NB4 (cell line): ENCODE data around the gene NECAB3.

Experiments used
- CTCF ChIP-seq: IDR thresholded peaks from one replicate; pipeline ENCODE4 v1.5.1; 2012; ENCODE audit warnings: low read depth, low read length
- MAX ChIP-seq: IDR thresholded peaks from 2 replicates; pipeline ENCODE4 v1.6.1; 2011; ENCODE audit warnings: low read depth, low read length
- MYC ChIP-seq: IDR thresholded peaks from 2 replicates; pipeline ENCODE4 v1.6.1; 2011; ENCODE audit warnings: low read depth, low read length
- POLR2A ChIP-seq: IDR thresholded peaks from 2 replicates; pipeline ENCODE4 v1.6.1; 2011; ENCODE audit warnings: mild to moderate bottlenecking; ENCODE audit not compliant: insufficient read length; ENCODE audit errors: extremely low read depth

DNA sequence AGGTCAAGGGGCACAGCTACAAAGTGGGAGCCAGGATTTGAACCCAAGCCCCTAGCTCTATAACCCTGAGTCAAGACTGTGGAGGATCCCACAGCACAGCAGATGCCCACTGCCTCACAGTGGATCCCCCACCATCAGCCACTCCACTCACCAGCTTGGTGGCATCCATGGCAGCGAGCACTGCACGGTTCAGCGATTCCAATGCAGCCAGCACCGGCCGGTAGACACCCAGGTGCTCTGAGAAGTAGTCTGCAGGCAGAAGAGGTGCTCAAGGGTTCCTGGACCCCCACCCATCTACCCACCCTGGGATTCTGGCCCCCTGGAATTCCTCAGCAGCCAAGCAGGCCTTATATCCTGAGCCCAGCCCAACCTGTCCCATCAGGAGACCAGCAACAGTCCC, 5.0 kb downstream of the NECAB3 start:
- no peak for TF ChIP-seq CTCF
- TF ChIP-seq POLR2A = no peak
- TF ChIP-seq MAX = no peak
- TF ChIP-seq MYC = no peak
